HCEC 1CT (cell line): ENCODE data around the gene ART3.

ENCODE experiments used
- DNase-seq: peaks from one replicate; pipeline ENCODE4 v3.0.0-alpha.2; 2017

Gene ART3

GRCh38 chr4:76153356-76153755 lies 78.8 kb downstream of the ART3 start:
- DNase-seq, result no peak

- DNase-seq, result no peak
Observed at GRCh38 chr4:76155979-76156378, 81.5 kb downstream of the ART3 start.

GRCh38 chr4:76156635-76157034 lies 82.1 kb downstream of the ART3 start:
- no peak for DNase-seq

- no peak for DNase-seq
Observed at GRCh38 chr4:76160355-76160754, 85.8 kb downstream of the ART3 start.
